ENCODE data around the gene PPM1B. TPM values are rescaled to one million over a fixed set of nuclear protein-coding genes. Genes with fewer than 3 reads are reported as not detected.

The PPM1B gene
- total and polyA plus RNA-seq, 2 of the 8 experiments (the other 6 are each of a cell fraction or from before 2014, with no cell fraction given), result 43.6 to 126 TPM

DNA sequence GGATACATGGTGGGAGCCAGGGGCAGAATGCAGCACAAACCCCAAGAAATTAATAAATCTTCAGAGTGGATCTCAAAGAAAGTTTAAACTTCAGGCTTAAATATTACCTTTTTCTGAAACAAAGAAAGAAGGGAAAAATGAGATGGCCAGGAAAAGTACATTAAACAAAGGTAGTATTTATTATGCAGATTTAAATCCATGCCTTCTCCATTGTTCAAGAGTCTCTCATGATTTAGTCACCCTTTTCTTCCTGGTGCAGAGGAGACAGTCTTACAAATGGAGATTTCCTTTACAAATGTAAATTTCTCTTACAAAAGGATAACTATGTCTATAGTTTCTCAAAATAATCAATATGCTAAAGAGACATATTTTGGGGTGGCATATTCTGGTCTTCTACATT, 33.4 kb upstream of the PPM1B start (continued):
- TF ChIP-seq CHD7 (IDR thresholded peaks at IDR 0.05; ENCODE audit: insufficient replicate concordance, low read length), result peak; percentile 52
